HT-29 (cell line): ENCODE results near the gene AAK1. TPM values are rescaled to one million over a fixed set of nuclear protein-coding genes. Genes with fewer than 3 reads are reported as not detected.
"Not testable (repeated sequence)": the region's sequence is repeated elsewhere in the genome, so short reads cannot be mapped to it uniquely, and the experiment has no call there.

Source experiments
- DNase-seq: peaks from one replicate; pipeline ENCODE4 v3.0.0-alpha.2; 2015; ENCODE audit warnings: low spot score
- total RNA-seq: library from RNA; depleted of rRNA; stranded (reverse); fragments of >200 nt; shearing (Covaris generic); gene quantifications from 2 replicates; pipeline ENCODE4 v1.2.3, GENCODE V29; 2014

Gene AAK1
- total RNA-seq, 1 experiment from 2014 or later = 14.7 TPM

GRCh38 chr2:69575371-69575770, 68.2 kb downstream of the AAK1 start:
- not testable (repeated sequence) for DNase-seq

DNA sequence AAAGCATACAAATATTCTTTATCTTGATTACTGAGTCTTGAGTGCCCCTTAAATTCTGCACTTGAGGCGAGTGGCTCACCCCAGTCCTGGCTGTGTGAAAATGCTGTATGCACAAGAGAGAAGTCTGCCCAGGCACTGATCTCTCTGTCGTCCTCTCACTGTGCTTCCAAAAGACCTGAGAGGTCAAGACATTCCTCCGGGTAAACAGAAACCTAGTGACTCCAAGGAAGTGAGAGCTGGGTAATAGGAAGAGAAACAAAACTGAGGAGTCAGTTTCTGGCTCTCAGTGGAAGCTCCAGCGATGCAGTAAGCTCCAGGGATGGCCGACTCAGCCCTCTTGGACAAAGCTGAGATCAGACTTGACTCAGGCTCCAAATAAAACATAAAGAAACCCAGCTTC, 70.9 kb downstream of the AAK1 start:
- DNase-seq = no peak

GRCh38 chr2:69571189-69571588, 72.3 kb downstream of the AAK1 start:
- DNase-seq = no peak

- peak; percentile 45 for DNase-seq
These were observed 73.1 kb downstream of the AAK1 start for GRCh38 chr2:69570474-69570873.

GRCh38 chr2:69567909-69568300, 75.6 kb downstream of the AAK1 start:
- no peak for DNase-seq

DNA sequence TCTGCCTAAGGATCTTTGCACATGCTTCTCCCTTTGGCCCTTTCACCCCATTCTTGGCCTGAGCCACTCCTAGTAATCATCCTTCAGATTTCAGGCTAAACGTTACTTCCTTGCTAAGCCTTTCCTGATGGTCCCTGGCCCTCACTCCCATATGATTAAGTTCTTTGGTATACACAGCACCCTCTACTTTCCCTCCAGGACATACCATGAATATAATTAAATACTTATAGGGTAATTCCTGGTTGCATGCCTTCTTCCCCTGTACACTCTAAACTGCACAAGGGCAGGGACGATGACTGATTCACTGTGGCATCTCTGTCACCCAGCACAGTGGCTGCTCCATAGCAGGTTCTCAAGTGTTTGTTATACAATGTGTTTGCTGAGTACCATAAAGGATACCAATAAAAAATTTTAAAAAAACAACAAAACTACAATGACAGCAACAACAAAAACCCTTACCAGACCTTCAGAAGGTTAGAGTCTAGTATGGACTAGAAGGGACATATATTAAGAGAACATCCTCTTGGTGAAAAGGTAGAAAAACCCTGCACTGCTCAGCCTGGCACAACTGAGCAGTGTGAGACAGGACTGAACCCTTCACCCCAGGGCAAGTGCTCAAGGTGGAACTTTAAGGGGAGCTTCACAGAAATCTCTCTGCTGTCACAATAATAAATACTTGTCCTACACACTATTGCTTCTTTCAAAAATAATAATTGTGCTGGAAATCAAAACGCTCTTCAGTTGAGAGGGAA, 76.2 kb downstream of the AAK1 start:
- peak; percentile 68 for DNase-seq

DNA sequence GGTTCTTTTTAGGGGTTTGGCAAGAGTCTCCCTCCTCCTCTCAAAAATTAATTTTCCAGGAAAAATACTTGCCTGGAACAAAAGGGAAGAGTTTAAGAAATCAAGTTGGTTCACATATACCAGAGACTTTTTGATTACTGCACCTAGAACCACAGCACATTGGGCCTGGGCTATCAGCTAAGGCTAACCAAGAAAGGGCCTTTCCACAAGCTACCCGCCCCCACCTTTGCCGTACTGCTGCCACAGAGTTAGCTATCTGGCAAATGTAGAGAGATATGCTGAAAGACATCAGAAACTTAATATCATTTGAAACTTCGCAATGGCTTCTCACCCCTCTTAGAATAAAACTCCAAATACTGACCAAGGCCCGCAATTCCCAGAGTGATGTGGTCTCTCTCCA, 76.9 kb downstream of the AAK1 start:
- DNase-seq = no peak

- DNase-seq = peak; percentile 74
These were observed 78.1 kb downstream of the AAK1 start for GRCh38 chr2:69565431-69565839.

DNA sequence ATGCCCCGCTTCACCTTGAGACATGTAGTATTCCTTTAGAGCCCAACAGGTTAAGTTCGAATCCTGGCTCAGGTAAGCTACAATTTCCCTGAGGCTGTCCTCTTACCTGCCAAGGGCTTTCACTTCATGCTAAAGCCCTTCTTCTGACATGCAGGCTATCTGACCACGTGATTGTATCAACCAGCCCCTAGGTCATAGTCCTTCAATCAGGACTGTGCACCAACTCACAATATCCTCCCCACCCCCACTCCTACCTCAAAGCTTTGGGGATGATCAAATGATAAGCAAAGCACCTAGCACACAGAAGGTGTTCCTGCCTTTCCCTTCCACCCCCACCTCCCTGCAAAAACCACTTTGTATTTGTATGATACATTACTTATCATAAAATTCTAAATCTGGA, 78.9 kb downstream of the AAK1 start:
- DNase-seq = no peak

GRCh38 chr2:69563021-69563420, 80.5 kb downstream of the AAK1 start:
- no peak for DNase-seq

GRCh38 chr2:69561101-69561500, 82.4 kb downstream of the AAK1 start:
- DNase-seq = no peak

DNA sequence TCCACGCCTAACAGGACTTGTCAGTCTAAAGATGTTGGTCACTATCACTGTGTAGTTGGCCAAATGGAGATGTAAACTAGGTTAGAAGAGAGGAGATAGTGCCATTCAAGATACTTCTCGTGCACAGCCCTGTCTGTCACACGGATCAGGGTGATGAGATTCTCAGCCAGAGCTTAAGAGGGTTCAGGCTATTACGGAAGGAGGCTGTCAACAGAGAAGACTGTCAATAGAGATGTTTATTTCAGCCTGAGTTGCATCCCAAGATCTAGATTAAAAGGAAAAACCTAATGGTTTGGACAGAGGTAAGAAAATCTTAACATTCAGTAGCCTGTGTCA, 83.4 kb downstream of the AAK1 start:
- no peak for DNase-seq

DNA sequence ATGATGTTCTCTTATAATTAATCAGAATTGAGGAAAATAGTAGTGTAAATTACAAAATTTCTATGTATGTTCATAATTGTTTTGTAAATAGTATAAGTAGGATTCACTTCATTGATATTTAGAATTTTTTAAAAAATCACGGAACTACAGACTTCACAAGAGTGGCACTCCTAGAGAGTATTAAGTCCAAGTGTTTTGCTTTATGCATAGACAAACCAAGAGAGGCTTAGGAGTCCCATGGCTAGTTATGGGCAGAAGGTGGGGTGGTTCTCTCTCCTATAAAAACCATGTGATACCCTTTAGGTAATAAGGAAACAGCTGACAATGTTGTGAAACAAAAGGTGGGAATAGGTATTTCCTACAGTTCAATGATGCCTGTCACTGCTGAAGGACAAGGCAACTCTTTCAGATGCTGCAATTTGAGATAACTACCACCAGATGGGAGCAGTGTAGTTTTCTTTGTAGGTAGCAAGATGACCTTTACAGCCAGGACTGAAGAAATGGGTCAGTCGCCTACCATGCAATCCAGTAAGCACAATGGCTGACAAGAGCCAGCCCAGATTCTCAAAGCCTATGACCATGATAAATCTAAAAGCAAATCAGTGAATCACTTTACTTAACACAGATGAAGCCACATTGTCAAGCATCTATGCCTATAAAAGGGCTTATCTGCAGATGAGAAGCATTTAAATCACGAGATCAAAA, 83.9 kb downstream of the AAK1 start:
- peak; percentile 82 for DNase-seq

GRCh38 chr2:69556008-69556407, 87.5 kb downstream of the AAK1 start:
- no peak for DNase-seq

DNA sequence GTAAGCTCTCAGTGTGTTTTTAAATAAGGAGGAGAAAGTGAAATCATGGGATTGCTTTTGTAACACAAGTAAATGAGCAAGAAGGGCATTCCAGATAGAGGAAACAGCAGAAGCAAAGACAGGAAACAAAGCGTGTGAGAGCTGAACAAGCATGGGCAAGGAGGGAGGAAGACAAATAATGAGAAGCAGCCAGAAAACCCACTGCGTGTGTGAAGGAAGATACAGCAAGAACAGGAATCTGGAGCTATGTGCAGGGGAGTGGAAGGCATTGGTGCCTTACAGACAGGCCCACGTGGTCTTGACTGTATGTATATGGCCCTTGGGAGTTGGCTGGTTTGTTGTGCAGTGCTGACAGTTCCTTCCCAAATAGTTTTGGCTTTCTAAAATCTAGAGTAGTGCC, 88.6 kb downstream of the AAK1 start:
- DNase-seq = no peak

DNA sequence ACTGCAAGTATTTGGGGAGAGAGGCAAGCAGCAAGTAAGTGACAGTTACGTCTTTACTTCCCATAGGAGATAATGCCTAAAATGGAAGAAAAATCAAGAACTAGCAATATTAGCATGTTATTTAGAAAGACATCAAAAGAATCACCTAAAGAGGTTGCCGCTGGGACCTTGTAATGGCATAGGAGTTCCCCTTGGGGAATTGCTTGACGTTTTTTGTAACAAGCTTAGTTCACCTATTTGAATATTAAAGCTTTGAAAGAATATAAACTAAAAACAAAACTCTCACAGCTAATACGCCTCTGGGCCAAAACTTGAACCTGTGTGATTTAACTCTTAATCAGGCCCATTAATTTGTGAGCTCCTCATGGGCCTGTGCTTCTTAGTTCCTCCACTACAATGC, 89.0 kb downstream of the AAK1 start:
- no peak for DNase-seq

- no peak for DNase-seq
These were observed 89.5 kb downstream of the AAK1 start for GRCh38 chr2:69553991-69554390.

DNA sequence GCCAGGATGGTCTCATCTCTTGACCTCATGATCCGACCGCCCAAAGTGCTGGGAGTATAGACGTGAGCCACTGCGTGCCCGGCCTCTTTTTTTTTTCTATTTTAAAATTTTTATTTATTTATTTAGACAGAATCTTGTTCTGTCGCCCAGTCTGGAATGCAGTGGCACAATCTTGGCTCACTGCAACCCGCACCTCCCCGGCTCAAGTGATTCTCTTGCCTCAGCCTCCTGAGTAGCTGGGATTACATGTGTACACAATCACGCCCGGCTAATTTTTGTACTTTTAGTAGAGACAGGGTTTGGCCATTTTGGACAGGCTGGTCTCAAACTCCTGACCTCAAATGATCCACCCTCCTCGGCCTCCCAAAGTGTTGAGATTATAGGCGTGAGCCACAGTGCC, 93.0 kb downstream of the AAK1 start:
- not testable (repeated sequence) for DNase-seq

- no peak for DNase-seq
These were observed 94.1 kb downstream of the AAK1 start for GRCh38 chr2:69549421-69549820.

DNA sequence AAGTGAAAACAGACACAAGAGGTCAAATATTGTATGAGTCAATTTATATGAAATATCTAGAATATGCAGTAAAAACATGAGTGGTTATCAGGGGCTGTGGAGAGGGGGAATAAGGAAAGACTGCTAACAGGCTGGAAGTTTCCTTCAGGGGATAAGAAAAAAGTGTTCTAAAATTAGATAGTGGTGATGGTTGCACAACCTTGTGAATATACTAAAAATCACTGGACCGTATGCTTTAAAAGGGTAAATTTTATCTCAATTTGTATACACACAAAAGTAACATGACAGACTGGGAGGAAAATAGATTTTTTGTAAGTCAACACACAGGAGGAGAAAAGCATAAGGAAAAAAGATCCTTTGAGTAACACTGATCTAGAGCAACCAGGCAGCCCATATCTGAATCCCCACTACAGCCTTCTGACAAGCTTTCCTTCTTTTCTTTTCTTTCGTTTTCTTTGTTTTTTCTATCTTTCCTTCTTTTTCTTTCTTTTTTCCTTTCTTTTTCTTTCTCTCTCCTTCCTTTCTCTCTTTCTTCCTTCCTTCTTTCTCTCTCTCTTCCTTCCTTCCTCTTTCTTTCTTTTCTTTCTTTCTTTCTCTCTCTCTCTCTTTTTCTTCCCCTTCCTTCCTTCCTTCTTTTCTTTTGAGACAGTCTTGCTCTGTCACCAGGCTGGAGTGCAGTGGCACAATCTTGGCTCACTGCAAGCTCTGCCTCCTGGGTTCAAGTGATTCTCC, 95.4 kb downstream of the AAK1 start:
- no peak for DNase-seq

DNA sequence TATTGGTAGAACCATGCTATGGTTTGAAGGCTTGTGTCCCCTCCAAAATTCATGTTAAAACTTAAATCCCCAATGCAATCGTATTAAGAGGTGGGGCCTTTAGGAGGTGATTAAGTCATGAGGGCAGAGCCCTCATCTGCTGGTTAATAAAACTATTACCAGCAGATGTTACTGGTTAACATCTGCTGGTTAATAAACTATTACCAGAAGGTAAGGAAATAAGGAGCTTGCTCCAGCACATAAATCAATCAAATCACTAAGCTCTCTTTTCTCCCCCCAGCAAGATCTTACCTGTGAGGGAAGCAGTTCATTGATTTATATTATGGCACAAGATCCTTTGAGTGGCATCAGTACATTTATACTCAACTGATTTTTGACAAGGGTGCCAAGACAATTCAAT, 96.9 kb downstream of the AAK1 start:
- DNase-seq = no peak

DNA sequence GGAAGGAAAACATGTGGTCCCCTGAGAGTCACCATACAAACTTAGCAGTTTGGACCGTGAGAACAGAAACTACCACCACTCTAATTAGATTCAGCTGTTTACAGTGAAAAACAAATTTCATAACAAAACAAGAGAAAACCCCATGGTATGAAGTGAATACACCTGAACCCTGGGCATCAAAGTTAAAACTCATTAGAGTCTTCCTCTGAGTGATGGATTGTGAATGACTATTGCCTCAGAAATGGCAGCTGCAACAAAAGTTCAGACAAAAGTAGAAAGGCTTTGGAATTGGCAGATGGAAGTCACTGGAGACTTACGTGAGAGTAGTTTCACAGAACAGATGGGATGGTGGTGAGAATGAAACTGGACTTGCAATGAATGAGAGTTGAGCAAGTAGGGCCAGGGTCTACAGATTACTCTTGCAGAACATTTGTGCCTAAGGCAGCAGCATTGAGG, 98.0 kb downstream of the AAK1 start:
- no peak for DNase-seq

- DNase-seq = no peak
These were observed 98.6 kb downstream of the AAK1 start for GRCh38 chr2:69544951-69545350.
